Middle frontal gyrus (tissue), 1 donor: ENCODE measurements around the gene PCID2.

Experiments used
- DNase-seq: peaks from one replicate; pipeline ENCODE4 v3.0.0-alpha.2; 2015; ENCODE audit warnings: low spot score; ENCODE audit errors: extremely low spot score

PCID2 gene

GRCh38 chr13:113150550-113151365, 57.7 kb downstream of the PCID2 start:
- no peak for DNase-seq

- DNase-seq, result no peak
Measured at GRCh38 chr13:113149711-113150549, 58.5 kb downstream of the PCID2 start.

DNA sequence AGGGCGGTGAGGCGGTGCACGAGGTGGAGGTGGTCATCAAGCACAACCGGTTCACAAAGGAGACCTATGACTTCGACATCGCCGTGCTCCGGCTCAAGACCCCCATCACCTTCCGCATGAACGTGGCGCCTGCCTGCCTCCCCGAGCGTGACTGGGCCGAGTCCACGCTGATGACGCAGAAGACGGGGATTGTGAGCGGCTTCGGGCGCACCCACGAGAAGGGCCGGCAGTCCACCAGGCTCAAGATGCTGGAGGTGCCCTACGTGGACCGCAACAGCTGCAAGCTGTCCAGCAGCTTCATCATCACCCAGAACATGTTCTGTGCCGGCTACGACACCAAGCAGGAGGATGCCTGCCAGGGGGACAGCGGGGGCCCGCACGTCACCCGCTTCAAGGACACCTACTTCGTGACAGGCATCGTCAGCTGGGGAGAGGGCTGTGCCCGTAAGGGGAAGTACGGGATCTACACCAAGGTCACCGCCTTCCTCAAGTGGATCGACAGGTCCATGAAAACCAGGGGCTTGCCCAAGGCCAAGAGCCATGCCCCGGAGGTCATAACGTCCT, 59.4 kb downstream of the PCID2 start:
- DNase-seq, result no peak

DNA sequence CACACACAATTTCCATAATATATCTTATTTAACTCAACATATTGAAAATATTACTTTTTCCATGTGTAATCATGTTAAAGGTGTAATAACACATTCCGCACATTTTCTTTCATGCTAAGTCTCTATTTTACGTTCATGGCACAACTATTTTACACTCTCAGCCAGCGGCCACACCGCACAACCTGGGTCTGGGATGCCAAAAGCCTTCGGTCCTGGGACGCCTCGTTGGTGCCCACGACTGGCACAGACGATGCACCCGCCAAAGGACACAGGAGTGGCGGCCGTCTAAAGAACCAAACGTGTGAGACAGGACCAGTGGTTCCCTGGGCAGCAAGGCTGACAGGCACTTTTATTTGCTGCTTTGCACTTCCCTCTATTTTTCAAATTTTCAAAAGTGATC, 60.1 kb downstream of the PCID2 start:
- no peak for DNase-seq

DNA sequence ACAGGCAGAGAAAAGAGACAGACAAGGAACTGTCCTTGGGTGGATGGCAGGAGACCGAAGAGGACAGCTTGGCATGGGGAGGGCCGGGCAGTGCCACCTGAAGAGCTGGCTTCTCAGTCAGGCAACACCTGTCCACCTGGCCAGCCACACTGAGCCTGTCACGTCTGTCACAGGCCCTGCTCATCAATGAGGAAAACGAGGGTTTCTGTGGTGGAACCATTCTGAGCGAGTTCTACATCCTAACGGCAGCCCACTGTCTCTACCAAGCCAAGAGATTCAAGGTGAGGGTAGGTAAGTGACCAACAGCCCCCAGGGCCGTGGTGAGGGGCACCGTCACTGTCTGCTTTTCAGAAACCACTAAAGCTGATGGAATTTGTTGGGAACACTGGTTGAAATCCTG, 61.3 kb downstream of the PCID2 start:
- DNase-seq, result no peak

DNA sequence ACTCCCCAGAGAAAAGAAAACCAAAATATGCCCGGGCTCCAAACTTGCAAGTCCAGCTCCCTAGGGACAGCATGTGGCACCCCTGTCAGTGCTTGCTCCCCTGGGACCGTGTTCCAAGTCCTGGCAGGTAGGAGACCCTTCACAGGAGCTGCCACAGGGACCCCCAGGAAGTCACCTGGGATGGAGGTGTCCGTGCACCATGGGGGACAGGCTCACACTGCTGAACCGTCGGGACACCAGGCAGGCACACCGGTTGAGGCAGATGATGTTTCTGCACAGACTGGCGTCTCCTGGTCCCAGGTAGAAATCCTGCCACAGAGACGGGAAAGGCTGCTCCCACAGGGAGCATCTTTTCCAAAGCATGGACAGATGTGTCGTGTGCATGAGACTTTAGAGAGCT, 61.7 kb downstream of the PCID2 start:
- no peak for DNase-seq

GRCh38 chr13:113145911-113146598, 62.4 kb downstream of the PCID2 start:
- no peak for DNase-seq

DNA sequence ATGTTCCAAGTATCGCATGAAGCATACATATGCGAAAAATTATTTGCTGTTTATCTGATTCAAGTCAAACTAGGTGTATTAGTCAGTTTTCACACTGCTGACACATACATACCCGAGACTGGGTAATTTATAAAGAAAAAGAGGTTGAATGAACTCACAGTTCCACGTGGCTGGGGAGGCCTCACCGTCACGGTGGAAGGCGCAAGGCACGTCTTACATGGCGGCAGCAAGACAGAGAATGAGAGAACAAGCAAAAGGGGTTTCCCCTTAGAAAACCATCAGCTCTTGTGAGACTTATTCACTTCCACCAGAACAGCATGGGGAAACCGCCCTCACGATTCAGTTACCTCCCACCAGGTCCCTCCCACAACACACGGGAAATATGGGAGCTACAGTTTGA, 63.0 kb downstream of the PCID2 start:
- DNase-seq, result no peak

GRCh38 chr13:113144255-113144629, 64.2 kb downstream of the PCID2 start:
- DNase-seq, result no peak

GRCh38 chr13:113143466-113144254, 64.8 kb downstream of the PCID2 start:
- DNase-seq, result no peak

DNA sequence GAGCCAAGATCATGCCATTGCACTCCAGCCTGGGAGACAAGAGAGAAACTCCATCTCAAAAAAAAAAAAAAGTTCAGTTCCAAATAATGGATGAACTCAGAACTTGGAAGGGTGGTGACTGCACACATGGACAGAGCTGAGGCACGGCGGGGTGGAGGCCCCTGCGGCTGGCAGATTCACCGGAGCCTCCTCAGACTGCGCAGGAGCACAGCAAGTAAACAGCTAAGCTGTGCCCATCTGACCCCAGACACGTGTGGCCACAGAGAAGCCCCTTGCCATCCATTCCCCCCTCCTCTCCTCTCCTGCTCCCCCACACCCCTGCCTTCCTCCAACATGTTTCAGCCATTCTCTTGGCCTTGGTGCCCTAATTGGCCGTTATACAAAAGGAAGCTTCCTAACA, 65.6 kb downstream of the PCID2 start:
- DNase-seq, result no peak

GRCh38 chr13:113141601-113141970, 66.9 kb downstream of the PCID2 start:
- no peak for DNase-seq

DNA sequence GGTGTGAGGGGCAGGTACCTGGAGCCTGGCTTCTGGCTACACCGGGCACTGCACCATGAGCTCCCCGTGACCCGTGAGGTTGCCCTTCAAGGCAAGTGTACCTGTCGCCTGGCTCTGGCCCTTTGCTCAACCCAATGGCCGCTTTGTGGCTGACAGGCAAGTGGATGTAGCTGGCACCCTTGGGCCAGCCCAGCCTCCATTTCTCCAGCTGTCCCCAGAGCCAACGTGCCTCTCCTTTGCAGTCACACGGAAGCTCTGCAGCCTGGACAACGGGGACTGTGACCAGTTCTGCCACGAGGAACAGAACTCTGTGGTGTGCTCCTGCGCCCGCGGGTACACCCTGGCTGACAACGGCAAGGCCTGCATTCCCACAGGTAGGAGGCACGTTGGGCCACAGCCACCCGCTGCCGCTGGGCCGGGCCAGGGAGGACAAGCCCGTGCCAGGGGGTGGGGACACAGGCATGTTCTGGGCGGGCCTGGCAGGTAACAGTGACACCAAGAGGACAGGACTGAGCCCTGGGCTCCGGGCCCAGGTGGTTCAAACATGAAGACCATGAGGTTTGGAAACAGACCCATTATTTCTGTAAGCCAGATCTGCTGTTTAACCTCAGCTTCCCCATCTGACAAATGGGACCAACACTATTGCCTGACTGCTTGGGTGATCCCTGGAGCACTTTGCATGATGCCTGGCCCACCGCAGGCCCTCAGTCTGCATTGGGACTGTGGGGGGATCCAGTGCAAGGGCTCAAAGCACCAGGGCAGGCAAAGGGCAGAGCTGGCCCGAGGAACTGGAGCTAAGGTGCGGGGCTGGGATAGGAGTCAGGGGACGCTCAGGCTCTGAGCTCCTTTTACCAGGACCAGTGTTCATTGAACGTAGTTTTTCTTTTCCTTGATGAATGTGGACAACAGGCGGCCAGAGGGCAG, 67.5 kb downstream of the PCID2 start:
- DNase-seq, result no peak

DNA sequence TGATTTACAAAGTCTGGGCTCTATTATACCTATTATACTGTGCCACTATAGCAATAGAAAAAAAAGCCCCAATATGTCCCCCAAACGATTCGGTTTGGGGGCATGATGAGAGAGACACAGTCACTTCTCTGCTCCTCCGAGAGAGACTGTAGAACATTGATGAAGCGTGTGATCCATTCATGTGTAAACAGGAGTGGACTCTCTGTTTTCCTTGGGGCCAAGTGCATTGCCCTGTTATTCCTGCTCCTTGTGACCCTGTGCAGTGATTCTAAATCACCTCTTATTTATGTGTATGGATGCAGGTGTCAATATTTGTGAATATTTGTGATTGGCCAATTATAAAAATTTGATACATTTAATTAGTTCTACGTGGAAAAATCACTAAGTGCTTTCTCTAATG, 68.9 kb downstream of the PCID2 start:
- DNase-seq, result no peak

DNA sequence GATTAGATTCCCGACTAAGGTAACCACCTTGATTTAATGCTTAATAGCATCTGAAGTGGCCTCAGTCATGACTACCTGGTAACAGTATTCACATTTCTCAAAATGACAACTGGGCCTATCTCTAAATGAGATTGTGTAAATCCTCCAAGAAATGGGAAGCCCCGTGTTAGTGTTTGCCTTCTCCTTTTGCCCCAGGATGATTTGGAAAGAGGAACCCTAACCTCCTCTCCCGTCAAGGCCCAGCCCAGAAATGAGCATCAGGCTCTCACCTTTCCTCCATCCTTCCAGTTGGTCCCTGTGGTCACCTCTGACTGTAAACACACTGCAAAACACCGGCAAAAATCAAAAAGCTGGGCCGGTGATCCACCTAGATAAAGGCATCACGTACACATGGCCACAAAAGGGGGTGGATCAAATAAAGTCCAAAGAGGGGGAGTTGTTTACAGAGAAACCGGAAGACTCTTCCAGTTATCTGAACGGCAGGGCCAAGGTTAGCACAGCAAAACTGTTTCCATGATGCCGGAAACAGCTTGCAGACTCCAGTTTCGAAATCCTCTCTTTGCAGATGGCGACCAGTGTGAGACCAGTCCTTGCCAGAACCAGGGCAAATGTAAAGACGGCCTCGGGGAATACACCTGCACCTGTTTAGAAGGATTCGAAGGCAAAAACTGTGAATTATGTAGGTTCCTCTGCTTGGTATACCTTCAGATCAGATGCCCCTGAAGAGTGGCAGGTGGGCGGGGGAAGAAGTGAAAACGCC, 69.5 kb downstream of the PCID2 start:
- DNase-seq, result no peak

- DNase-seq, result no peak
Measured at GRCh38 chr13:113137691-113138298, 70.7 kb downstream of the PCID2 start.

- DNase-seq, result no peak
Measured at GRCh38 chr13:113135281-113135760, 73.1 kb downstream of the PCID2 start.

GRCh38 chr13:113129921-113130750, 78.3 kb downstream of the PCID2 start:
- no peak for DNase-seq
